ENCODE results near the gene STKLD1.

DNA sequence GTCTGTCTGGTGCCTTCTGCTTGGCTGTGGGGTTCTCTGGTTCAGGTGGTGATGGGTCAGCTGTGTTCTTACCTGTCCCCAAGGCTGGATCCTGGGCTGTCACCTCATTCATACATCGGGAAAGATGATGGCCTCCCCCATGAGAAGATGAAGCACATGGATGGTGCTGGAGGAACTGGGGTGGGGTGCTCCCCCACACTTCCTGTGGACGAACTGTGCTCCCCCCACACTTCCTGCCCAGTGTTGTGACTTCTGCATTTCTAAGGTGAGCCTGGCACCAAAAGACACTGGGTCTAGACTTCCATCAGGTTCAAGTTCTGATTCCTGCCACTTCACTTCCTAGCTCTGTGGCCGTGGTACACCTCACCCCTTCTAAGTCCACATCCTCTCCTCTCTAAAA lies 35.9 kb upstream of the STKLD1 start:
- TF ChIP-seq, protein P1, sequence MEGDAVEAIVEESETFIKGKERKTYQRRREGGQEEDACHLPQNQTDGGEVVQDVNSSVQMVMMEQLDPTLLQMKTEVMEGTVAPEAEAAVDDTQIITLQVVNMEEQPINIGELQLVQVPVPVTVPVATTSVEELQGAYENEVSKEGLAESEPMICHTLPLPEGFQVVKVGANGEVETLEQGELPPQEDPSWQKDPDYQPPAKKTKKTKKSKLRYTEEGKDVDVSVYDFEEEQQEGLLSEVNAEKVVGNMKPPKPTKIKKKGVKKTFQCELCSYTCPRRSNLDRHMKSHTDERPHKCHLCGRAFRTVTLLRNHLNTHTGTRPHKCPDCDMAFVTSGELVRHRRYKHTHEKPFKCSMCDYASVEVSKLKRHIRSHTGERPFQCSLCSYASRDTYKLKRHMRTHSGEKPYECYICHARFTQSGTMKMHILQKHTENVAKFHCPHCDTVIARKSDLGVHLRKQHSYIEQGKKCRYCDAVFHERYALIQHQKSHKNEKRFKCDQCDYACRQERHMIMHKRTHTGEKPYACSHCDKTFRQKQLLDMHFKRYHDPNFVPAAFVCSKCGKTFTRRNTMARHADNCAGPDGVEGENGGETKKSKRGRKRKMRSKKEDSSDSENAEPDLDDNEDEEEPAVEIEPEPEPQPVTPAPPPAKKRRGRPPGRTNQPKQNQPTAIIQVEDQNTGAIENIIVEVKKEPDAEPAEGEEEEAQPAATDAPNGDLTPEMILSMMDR (IDR thresholded peaks at IDR 0.05; ENCODE audit: low read length), result no peak
- TF ChIP-seq EZH2 (optimal IDR thresholded peaks at IDR 0.05; ENCODE audit: low read depth, low read length), result no peak

Measured in MM.1S (cell line).